DMS 273 (cell line): Measurements from ENCODE around the gene ANKRD31.
A peak's percentile ranks its signal among the peaks of the same experiment; 100 is the strongest.
"Not testable (repeated sequence)": the region's sequence is repeated elsewhere in the genome, so short reads cannot be mapped to it uniquely, and the experiment has no call there.

ENCODE experiments used
- DNase-seq: peaks from one replicate; lab custom pipeline; 2025; ENCODE audit not compliant: unreplicated experiment; lab: John Stamatoyannopoulos, UW

ANKRD31 gene

GRCh38 chr5:75236322-75237316, at the start of gene ANKRD31:
ANKRD31 (minus strand) TSS chr5:75236878; CDS start chr5:75236686, 192 bp downstream.
- DNase-seq: peak; percentile 93

GRCh38 chr5:75286211-75286773, 49.6 kb upstream of the ANKRD31 start:
- DNase-seq: no peak

GRCh38 chr5:75282581-75282980, 45.9 kb upstream of the ANKRD31 start:
- DNase-seq: no peak

- no peak for DNase-seq
These were observed 45.2 kb upstream of the ANKRD31 start for GRCh38 chr5:75281716-75282465.

GRCh38 chr5:75279321-75279720, 42.6 kb upstream of the ANKRD31 start:
- DNase-seq: no peak

- DNase-seq: no peak
These were observed 40.8 kb upstream of the ANKRD31 start for GRCh38 chr5:75277463-75277862.

- no peak for DNase-seq
These were observed 39.1 kb upstream of the ANKRD31 start for GRCh38 chr5:75275756-75276155.

GRCh38 chr5:75275147-75275546, 38.5 kb upstream of the ANKRD31 start:
- DNase-seq: no peak

GRCh38 chr5:75274486-75274885, 37.8 kb upstream of the ANKRD31 start:
- no peak for DNase-seq

- not testable (repeated sequence) for DNase-seq
These were observed 33.9 kb upstream of the ANKRD31 start for GRCh38 chr5:75270605-75271004.

GRCh38 chr5:75265731-75266130, 29.1 kb upstream of the ANKRD31 start:
- DNase-seq: peak; percentile 54

- no peak for DNase-seq
These were observed 25.6 kb upstream of the ANKRD31 start for GRCh38 chr5:75262271-75262670.

GRCh38 chr5:75260708-75261107, 24.0 kb upstream of the ANKRD31 start:
- DNase-seq: no peak

- not testable (repeated sequence) for DNase-seq
These were observed 13.8 kb upstream of the ANKRD31 start for GRCh38 chr5:75250452-75250851.

GRCh38 chr5:75245023-75245422, 8.3 kb upstream of the ANKRD31 start:
- no peak for DNase-seq

- DNase-seq: no peak
These were observed 6.8 kb upstream of the ANKRD31 start for GRCh38 chr5:75243510-75243909.

- DNase-seq: no peak
These were observed 6.4 kb upstream of the ANKRD31 start for GRCh38 chr5:75243100-75243499.

GRCh38 chr5:75242067-75242466, 5.4 kb upstream of the ANKRD31 start:
- no peak for DNase-seq

- no peak for DNase-seq
These were observed 3.0 kb upstream of the ANKRD31 start for GRCh38 chr5:75239681-75240080.

GRCh38 chr5:75235711-75236110, 967 bp downstream of the ANKRD31 start:
- DNase-seq: no peak

GRCh38 chr5:75234251-75234650, 2.4 kb downstream of the ANKRD31 start:
- DNase-seq: no peak

- DNase-seq: no peak
These were observed 9.8 kb downstream of the ANKRD31 start for GRCh38 chr5:75226916-75227315.
